Trophoblast cell (in vitro differentiated cells and primary cell): Measurements from ENCODE around the gene DCTPP1.

Experiments
- DNase-seq, 2 donors: peaks; one replicate each; pipeline ENCODE4 v3.0.0-alpha.2; 2016
- H2AFZ ChIP-seq: 2 replicates; pipeline ENCODE4 v1.6.1; 2013; ENCODE audit warnings: low read length, moderate library complexity, mild to moderate bottlenecking; ENCODE audit not compliant: insufficient read depth, poor library complexity
- H2AK5ac ChIP-seq: 2 replicates; pipeline ENCODE4 v1.6.1; 2013; ENCODE audit warnings: mild to moderate bottlenecking, low read length
- H2BK120ac ChIP-seq: 2 replicates; pipeline ENCODE4 v1.6.1; 2013; ENCODE audit warnings: low read length, mild to moderate bottlenecking, moderate library complexity; ENCODE audit not compliant: insufficient read depth, poor library complexity
- H2BK12ac ChIP-seq: 2 replicates; pipeline ENCODE4 v1.6.1; 2013; ENCODE audit warnings: mild to moderate bottlenecking, low read length, moderate library complexity
- H2BK5ac ChIP-seq: 2 replicates; pipeline ENCODE4 v1.6.1; 2013; ENCODE audit warnings: low read length, low read depth, moderate library complexity, mild to moderate bottlenecking; ENCODE audit not compliant: poor library complexity
- H3K14ac ChIP-seq: 2 replicates; pipeline ENCODE4 v1.6.1; 2013; ENCODE audit warnings: mild to moderate bottlenecking, low read length
- H3K18ac ChIP-seq: 2 replicates; pipeline ENCODE4 v1.6.1; 2013; ENCODE audit warnings: mild to moderate bottlenecking, low read length
- H3K23ac ChIP-seq: 2 replicates; pipeline ENCODE4 v1.6.1; 2013; ENCODE audit warnings: low read length
- H3K27ac ChIP-seq: 2 replicates; pipeline ENCODE4 v1.5.1; 2013; ENCODE audit warnings: low read depth, mild to moderate bottlenecking, inconsistent platforms, low read length, moderate library complexity
- H3K27me3 ChIP-seq: 2 replicates; pipeline ENCODE4 v1.6.1; 2013; ENCODE audit warnings: inconsistent platforms, mild to moderate bottlenecking, low read length, moderate library complexity; ENCODE audit not compliant: insufficient read depth
- H3K36me3 ChIP-seq, 2 experiments: 1 replicate in 1 of 2; 2 replicates in 1 of 2; pipeline ENCODE4 v1.6.1; 2013; ENCODE audit warnings: low read length in 2 of 2, mild to moderate bottlenecking in 2 of 2, moderate library complexity in 1 of 2; ENCODE audit not compliant: insufficient read depth in 2 of 2, control insufficient read depth in 1 of 2
- H3K4ac ChIP-seq: 2 replicates; pipeline ENCODE4 v1.6.1; 2013; ENCODE audit warnings: low read depth, mild to moderate bottlenecking, low read length, moderate library complexity
- H3K4me1 ChIP-seq, 2 experiments: 1 replicate in 1 of 2; 2 replicates in 1 of 2; pipeline ENCODE4 v1.6.1; 2013; ENCODE audit warnings: low read length in 2 of 2, mild to moderate bottlenecking in 2 of 2, moderate library complexity in 1 of 2; ENCODE audit not compliant: insufficient read depth in 2 of 2, control insufficient read depth in 1 of 2
- H3K4me2 ChIP-seq: 2 replicates; pipeline ENCODE4 v1.6.1; 2013; ENCODE audit warnings: inconsistent platforms, mild to moderate bottlenecking, low read length, moderate library complexity
- H3K4me3 ChIP-seq: 2 replicates; pipeline ENCODE4 v1.5.1; 2013; ENCODE audit warnings: mild to moderate bottlenecking, low read depth, low read length, inconsistent platforms
- H3K79me1 ChIP-seq: one replicate; pipeline ENCODE4 v1.6.1; 2013; ENCODE audit warnings: low read length
- H3K79me2 ChIP-seq: 2 replicates; pipeline ENCODE4 v1.6.1; 2013; ENCODE audit warnings: low read length, mild to moderate bottlenecking; ENCODE audit not compliant: control insufficient read depth, insufficient read depth, poor library complexity
- H3K9ac ChIP-seq: 2 replicates; pipeline ENCODE4 v1.6.1; 2013; ENCODE audit warnings: mild to moderate bottlenecking, low read length
- H3K9me3 ChIP-seq: 2 replicates; pipeline ENCODE4 v1.6.1; 2013; ENCODE audit warnings: low read depth, mild to moderate bottlenecking, control low read depth, inconsistent platforms, low read length; ENCODE audit not compliant: insufficient read depth
- H4K12ac ChIP-seq: 2 replicates; pipeline ENCODE4 v1.6.1; 2013; ENCODE audit warnings: low read depth, mild to moderate bottlenecking, low read length, moderate library complexity
- H4K8ac ChIP-seq: 2 replicates; pipeline ENCODE4 v1.6.1; 2013; ENCODE audit warnings: low read depth, mild to moderate bottlenecking, low read length, moderate library complexity
- H4K91ac ChIP-seq: one replicate; pipeline ENCODE4 v1.6.1; 2013; ENCODE audit warnings: low read depth, mild to moderate bottlenecking, low read length, moderate library complexity
- WGBS: extraction: QIAGEN DNeasy Blood & Tissue Kit; methylation state at CpG from one replicate; pipeline ENCODE4 v1.1.7; 2013; ENCODE audit warnings: missing lambda C conversion rate; ENCODE audit not compliant: insufficient read length, insufficient coverage; ENCODE audit errors: extremely low coverage; 5-methylcytosine and 5-hydroxymethylcytosine counted together

Gene DCTPP1

DNA sequence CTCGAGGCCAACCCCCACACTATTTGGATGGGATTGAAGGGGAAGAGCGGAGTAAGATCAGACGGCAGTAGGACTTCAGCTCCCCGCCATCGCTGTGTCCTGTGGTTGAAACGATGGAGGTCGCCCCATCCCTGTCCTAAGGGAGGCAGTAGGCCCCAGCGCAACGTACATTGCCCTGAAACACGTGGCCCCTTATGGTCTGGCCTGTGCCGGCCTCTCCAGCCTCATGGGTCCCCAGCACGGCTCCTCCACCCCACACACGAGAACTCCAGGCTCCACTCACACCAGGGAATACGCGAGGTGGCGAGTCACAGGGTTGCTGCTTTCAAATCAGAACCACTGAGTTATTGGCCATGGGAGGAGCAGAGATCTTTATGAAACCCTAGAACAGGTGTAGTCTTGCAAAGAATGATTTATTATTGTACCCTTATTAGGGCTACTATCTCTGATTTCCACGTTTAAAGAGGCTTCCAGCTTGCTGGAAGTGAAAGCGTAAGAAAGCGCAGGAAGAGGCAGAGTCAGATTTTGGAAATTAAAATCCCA is 669 bp upstream of the DCTPP1 start:
- H3K79me2 ChIP-seq, result peaks cover 3% of the 10 kb centered on the region
- H3K14ac ChIP-seq, result peak overlapping the region; percentile 9
- no peak overlapping the region for H2BK120ac ChIP-seq
- no peak overlapping the region for H3K23ac ChIP-seq
- no peak overlapping the region for H3K18ac ChIP-seq
- H2AFZ ChIP-seq, result peak overlapping the region; percentile 33
- peak overlapping the region; percentile 63 for H3K4me2 ChIP-seq
- no CpG with 5 or more reads among the region's 19 CpGs for WGBS
- no peak overlapping the region for H3K4ac ChIP-seq
- peak overlapping the region; percentile 51 for H4K91ac ChIP-seq
- H3K36me3 ChIP-seq, result peaks cover 5 to 8% of the 10 kb centered on the region in 2 experiments
- H3K4me1 ChIP-seq, result peaks cover 8 to 13% of the 10 kb centered on the region in 2 experiments
- no peak for DNase-seq
- no peak overlapping the region for H3K27ac ChIP-seq
- no peak overlapping the region for H2BK5ac ChIP-seq
- no peak overlapping the region for H3K9ac ChIP-seq
- peaks cover 3% of the 10 kb centered on the region for H3K79me1 ChIP-seq
- H3K27me3 ChIP-seq, result no peaks in the 10 kb centered on the region
- H2BK12ac ChIP-seq, result no peak overlapping the region
- no peak overlapping the region for H2AK5ac ChIP-seq
- H3K4me3 ChIP-seq, result no peak overlapping the region
- no peaks in the 10 kb centered on the region for H3K9me3 ChIP-seq
- H4K8ac ChIP-seq, result peak overlapping the region; percentile 86
- H4K12ac ChIP-seq, result peak overlapping the region; percentile 85

DNA sequence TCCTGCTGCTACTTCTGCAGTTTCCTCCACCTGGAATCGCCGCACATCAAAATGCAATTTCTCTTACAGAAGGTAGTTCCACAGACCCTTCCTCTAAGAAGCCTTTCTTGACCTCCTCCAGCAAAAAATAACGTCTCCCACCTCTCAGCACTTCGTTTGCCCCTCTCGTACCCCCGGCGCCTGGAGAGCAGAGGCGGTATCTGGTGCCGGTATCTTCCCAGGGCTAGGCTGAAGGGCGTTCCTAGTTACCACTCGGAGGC is 482 bp downstream of the DCTPP1 start:
- H2AK5ac ChIP-seq, result peak overlapping the region; percentile 13
- peak overlapping the region; percentile 93 for H2AFZ ChIP-seq
- H3K27ac ChIP-seq, result no peak overlapping the region
- H3K4me3 ChIP-seq, result peak overlapping the region; percentile 92
- H4K91ac ChIP-seq, result peak overlapping the region; percentile 15
- peak overlapping the region; percentile 34 for H3K4ac ChIP-seq
- H3K18ac ChIP-seq, result peak overlapping the region; percentile 19
- H3K36me3 ChIP-seq, result peaks cover 9 to 11% of the 10 kb centered on the region in 2 experiments
- H4K12ac ChIP-seq, result peak overlapping the region; percentile 61
- peaks cover 8 to 13% of the 10 kb centered on the region in 2 experiments for H3K4me1 ChIP-seq
- H3K9ac ChIP-seq, result no peak overlapping the region
- H3K27me3 ChIP-seq, result no peaks in the 10 kb centered on the region
- no peak overlapping the region for H2BK12ac ChIP-seq
- H3K23ac ChIP-seq, result no peak overlapping the region
- H3K4me2 ChIP-seq, result peak overlapping the region; percentile 67
- peak overlapping the region; percentile 16 for H3K14ac ChIP-seq
- H2BK120ac ChIP-seq, result no peak overlapping the region
- H3K79me2 ChIP-seq, result peaks cover 3% of the 10 kb centered on the region
- no peaks in the 10 kb centered on the region for H3K9me3 ChIP-seq
- WGBS, result no CpG with 5 or more reads among the region's 11 CpGs
- H2BK5ac ChIP-seq, result no peak overlapping the region
- H4K8ac ChIP-seq, result peak overlapping the region; percentile 80
- no peak for DNase-seq
- H3K79me1 ChIP-seq, result peaks cover 3% of the 10 kb centered on the region

DNA sequence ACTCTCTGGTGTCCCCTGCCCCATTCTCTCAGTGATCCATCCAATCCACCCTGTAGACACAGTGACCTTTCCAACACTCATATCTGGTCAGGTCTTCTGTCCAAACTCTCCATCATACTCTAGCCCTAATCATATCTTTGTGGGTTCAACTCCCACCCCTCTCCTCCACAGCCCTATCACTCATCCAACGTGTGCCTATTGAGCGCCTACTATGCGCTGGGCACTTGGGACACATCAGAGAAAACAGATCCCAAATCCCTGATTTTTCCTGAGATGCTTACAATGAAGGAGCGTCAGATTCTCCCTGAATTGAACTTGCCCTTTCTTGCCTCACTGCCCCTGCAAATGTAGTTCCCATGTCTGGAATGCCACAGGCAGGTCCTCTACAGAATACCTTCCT is 1.8 kb downstream of the DCTPP1 start:
- Histone ChIP-seq H3K14ac (no peak overlapping the region), H3K4ac (no peak overlapping the region), H4K12ac (no peak overlapping the region), H2BK12ac (no peak overlapping the region), H3K27me3 (no peaks in the 10 kb centered on the region), H3K23ac (no peak overlapping the region), H2AK5ac (no peak overlapping the region), H2AFZ (no peak overlapping the region), H3K9ac (no peak overlapping the region), H3K79me1 (peaks cover 3% of the 10 kb centered on the region), H4K8ac (no peak overlapping the region), H3K36me3 (peaks cover 19 to 23% of the 10 kb centered on the region in 2 experiments), H4K91ac (no peak overlapping the region), H3K4me3 (no peak overlapping the region), H2BK120ac (no peak overlapping the region), H3K27ac (no peak overlapping the region), H2BK5ac (no peak overlapping the region), H3K4me1 (peaks cover 8 to 13% of the 10 kb centered on the region in 2 experiments), H3K9me3 (no peaks in the 10 kb centered on the region), H3K4me2 (no peak overlapping the region), H3K18ac (no peak overlapping the region), H3K79me2 (peaks cover 3% of the 10 kb centered on the region)
- WGBS, result no CpG with 5 or more reads among the region's 4 CpGs
- DNase-seq, result no peak

DNA sequence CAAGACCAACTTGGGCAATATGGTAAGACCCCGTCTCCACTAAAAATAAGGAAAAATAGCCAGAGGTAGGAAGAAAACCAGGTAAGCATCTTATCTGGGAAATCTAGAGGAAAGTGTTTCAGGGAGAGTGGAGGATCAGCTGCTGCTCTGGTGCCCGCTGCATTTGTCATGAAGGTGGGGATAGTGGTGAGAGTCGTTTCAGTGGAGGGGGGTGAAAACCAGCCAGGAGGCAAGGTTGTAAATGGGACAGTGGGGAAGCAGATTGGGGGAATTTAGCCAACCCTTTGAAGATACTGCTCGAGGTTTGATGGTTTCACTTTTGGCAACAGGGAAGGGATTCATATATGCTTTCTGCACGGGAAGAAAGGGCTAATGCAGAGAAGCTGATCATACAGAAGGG is 8.8 kb downstream of the DCTPP1 start:
- H3K23ac ChIP-seq, result no peak overlapping the region

More for the DNA sequence above, 8.8 kb downstream of the DCTPP1 start:
- H2BK5ac ChIP-seq, result no peak overlapping the region
- H3K79me2 ChIP-seq, result no peaks in the 10 kb centered on the region
- no peak overlapping the region for H3K4me3 ChIP-seq
- H3K4ac ChIP-seq, result no peak overlapping the region
- no peak overlapping the region for H4K12ac ChIP-seq
- no peaks in the 10 kb centered on the region for H3K27me3 ChIP-seq
- no peak overlapping the region for H3K14ac ChIP-seq
- H3K4me2 ChIP-seq, result no peak overlapping the region
- no peak overlapping the region for H2BK12ac ChIP-seq
- H4K91ac ChIP-seq, result no peak overlapping the region
- no peak overlapping the region for H3K27ac ChIP-seq
- no peak overlapping the region for H3K9ac ChIP-seq
- no peaks in the 10 kb centered on the region for H3K79me1 ChIP-seq
- H3K4me1 ChIP-seq, result peaks cover 4 to 10% of the 10 kb centered on the region in 2 experiments
- no peak for DNase-seq
- no peak overlapping the region for H2BK120ac ChIP-seq
- no peaks in the 10 kb centered on the region for H3K9me3 ChIP-seq
- no peak overlapping the region for H2AFZ ChIP-seq
- H2AK5ac ChIP-seq, result no peak overlapping the region
- no peak overlapping the region for H3K18ac ChIP-seq
- no CpG with 5 or more reads among the region's 5 CpGs for WGBS
- no peak overlapping the region for H4K8ac ChIP-seq
- peaks cover 20 to 22% of the 10 kb centered on the region in 2 experiments for H3K36me3 ChIP-seq
